Muscle layer of duodenum (tissue), 2 donors: ENCODE measurements around the gene CDC14A.

Source experiments
- H3K27ac ChIP-seq: one replicate; pipeline ENCODE4 v1.7.0; 2013; ENCODE audit warnings: mild to moderate bottlenecking, low read length
- H3K27me3 ChIP-seq: one replicate; pipeline ENCODE4 v1.7.0; 2013; ENCODE audit warnings: low read depth, mild to moderate bottlenecking, control low read depth, low read length
- H3K36me3 ChIP-seq, 2 donors: one replicate each; pipeline ENCODE4 v1.7.0; 2013; ENCODE audit warnings: low read length in 2 of 2, control low read depth in 1 of 2, mild to moderate bottlenecking in 1 of 2; ENCODE audit not compliant: insufficient read depth in 2 of 2, control insufficient read depth in 1 of 2
- H3K4me1 ChIP-seq, 2 donors: one replicate each; pipeline ENCODE4 v1.7.0; 2013; ENCODE audit warnings: low read length in 2 of 2, mild to moderate bottlenecking in 2 of 2, control low read depth in 1 of 2, moderate library complexity in 1 of 2; ENCODE audit not compliant: insufficient read depth in 2 of 2, control insufficient read depth in 1 of 2
- H3K4me3 ChIP-seq, 2 donors: one replicate each; pipeline ENCODE4 v1.7.0; 2013; ENCODE audit warnings: low read length in 2 of 2, low read depth in 1 of 2, mild to moderate bottlenecking in 1 of 2
- H3K9me3 ChIP-seq, 2 donors: one replicate each; pipeline ENCODE4 v1.7.0; 2013; ENCODE audit warnings: low read length in 2 of 2, control low read depth in 1 of 2, mild to moderate bottlenecking in 1 of 2; ENCODE audit not compliant: control insufficient read depth in 1 of 2
- donor health status: healthy.

CDC14A gene

DNA sequence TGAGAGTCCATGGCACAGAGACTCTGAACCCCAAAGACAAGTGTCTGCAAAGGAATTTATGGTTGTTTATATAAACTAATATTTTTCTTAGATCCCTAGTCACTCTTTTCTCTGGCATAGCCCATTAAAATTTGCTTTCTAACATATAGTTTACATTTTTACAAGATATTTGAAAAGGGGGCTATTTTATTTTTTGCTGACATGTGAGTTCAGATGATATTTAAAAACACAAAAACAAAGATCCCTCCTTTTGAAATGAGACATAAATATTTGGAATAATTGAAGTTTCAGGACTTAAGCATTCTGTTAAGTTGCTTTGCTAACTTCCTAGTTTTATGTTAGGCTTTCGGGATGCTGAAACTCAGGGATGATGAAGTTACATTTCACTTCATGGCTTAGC lies 86.1 kb downstream of the CDC14A start:
- no peak overlapping the region for H3K4me3 ChIP-seq
- H3K27ac ChIP-seq: no peak overlapping the region
- H3K4me1 ChIP-seq: peaks cover 0 to 4% of the 10 kb centered on the region in 2 donors
- H3K36me3 ChIP-seq: no peaks in the 10 kb centered on the region
- no peaks in the 10 kb centered on the region for H3K9me3 ChIP-seq
- no peaks in the 10 kb centered on the region for H3K27me3 ChIP-seq

DNA sequence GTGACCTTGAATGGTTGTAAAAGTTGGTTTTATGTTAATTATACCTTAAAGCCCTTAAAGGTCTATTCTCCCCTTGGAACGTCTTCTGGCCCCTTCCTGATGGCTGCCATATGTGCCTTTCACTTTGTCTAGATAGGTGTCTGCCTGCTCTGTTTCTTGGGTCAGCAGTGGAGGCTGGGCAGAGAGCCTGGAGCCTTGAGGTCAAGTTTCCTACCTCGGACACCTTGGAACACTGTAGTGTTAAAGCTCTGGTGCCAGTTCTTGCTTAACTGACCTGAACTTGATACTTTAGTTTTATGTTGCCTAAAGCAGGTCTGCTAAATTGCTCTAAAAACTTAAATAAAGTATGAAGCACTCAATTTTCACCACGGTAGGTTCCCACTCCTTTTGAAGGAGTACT lies 86.5 kb downstream of the CDC14A start:
- Histone ChIP-seq H3K36me3 (no peaks in the 10 kb centered on the region), H3K27ac (no peak overlapping the region), H3K4me3 (no peak overlapping the region), H3K27me3 (no peaks in the 10 kb centered on the region), H3K9me3 (no peaks in the 10 kb centered on the region), H3K4me1 (peaks cover 0 to 7% of the 10 kb centered on the region in 2 donors)

DNA sequence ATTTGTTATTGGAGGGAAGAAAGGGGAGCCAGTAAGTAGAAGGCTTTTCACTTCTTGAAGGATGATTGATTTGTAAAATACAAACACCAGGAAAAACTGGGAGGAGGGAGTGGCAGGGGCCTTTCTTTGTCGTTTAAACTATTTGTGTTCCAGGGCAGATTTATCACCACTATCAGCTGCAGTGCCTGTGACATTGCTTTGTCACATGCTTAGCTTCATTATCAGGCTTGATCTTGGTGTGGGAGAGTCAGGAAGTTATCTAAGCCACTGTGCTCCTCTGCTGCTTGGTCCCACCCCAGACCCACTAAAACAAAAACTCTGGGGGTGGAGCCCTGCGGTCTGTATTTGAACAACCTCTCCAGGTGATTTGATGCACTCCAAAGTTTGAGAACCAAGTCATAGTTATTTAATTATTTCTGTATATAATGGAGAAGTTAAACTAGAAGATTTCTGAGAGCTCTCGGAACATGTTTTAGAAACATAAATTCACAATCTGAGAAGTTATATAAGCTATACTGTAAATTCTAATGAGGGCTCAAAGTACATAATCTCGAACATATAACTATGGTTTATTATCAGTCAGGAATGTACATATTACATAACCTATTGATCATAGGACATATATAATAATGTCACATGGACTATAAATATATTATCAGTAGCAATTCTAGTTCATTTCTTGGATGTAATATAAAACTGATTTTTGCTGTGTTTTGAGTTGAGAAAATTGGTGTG lies 87.9 kb downstream of the CDC14A start:
- Histone ChIP-seq H3K27me3 (no peaks in the 10 kb centered on the region), H3K4me1 (peaks cover 0 to 15% of the 10 kb centered on the region in 2 donors), H3K27ac (no peak overlapping the region), H3K4me3 (no peak overlapping the region), H3K36me3 (no peaks in the 10 kb centered on the region), H3K9me3 (no peaks in the 10 kb centered on the region)

DNA sequence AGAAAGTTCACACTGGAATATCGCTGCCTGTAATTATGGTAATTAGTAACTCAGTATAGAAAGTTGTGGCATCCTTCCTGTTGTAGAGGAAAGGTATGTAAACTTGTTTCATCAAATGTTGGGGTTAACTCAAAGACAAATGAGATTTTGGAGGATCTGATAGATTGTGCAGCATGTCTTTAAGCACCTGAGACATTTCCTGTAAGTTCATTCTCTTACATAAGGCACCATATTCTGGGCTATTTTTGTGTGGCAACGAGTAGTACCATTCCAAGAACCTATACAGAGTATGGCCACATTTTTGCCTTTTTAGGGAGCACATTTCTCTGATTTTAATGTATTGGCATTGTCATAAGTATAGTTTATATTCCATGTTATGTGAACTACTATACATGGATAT lies 88.8 kb downstream of the CDC14A start:
- Histone ChIP-seq H3K9me3 (no peaks in the 10 kb centered on the region), H3K36me3 (no peaks in the 10 kb centered on the region), H3K4me1 (peaks cover 0 to 15% of the 10 kb centered on the region in 2 donors), H3K27ac (no peak overlapping the region), H3K27me3 (no peaks in the 10 kb centered on the region), H3K4me3 (no peak overlapping the region)

DNA sequence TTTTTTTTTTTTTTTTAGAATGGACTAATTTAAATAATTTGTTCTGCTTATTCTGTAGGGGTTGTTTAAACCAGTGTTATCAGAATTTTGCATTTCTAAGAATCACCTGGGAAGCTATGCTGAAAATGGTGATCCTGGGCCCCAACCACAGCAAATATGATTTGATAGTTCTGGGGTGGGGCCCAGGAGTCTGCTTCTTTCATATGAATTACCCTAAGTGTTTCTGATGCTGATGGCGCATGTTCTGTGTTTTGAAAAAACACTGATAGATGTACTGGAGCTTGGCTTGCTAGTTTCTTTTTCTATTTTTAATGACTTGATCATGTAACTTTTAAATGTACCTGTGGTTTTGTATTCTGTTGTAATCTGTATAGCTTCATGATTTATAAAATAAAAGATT lies 89.3 kb downstream of the CDC14A start:
- no peaks in the 10 kb centered on the region for H3K9me3 ChIP-seq
- H3K36me3 ChIP-seq: no peaks in the 10 kb centered on the region
- H3K4me1 ChIP-seq: peaks cover 0 to 15% of the 10 kb centered on the region in 2 donors
- no peak overlapping the region for H3K27ac ChIP-seq
- no peak overlapping the region for H3K4me3 ChIP-seq
- H3K27me3 ChIP-seq: no peaks in the 10 kb centered on the region

DNA sequence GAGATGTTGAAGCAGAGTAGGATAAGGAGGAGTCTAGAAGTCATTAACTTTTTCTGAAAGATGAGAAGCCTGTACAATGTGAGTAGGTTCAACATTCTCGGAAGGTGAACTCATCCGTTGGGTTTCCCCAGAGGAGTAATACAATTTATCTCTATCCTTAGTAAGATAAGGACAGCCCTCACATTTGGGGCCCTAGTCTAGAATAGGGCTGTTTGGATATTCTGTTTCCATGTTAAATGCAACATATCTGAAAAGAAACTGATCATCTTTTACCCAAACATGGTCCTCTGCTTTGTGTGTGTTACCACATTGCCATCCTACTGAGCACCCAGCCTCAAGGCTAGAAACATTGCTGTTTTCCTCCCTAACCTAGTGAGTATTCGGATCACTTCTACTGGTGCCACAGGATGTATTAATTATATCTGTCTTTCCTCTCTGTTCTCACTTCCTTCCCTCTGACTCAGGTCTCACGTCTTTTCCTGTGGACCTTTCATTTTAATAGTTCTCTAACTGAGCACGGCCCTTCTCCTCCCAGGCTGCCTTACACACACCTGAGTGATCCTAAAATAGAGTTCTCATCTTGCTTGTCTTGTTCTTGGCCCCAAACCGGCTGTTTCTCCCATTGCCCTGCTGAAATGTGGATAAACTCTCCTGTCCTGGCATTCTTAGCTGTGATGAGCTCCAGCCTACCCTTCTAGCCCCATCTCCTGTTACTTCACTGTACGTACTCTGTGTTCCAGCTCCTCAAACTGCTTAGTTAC lies 91.7 kb downstream of the CDC14A start:
- Histone ChIP-seq H3K27me3 (no peaks in the 10 kb centered on the region), H3K27ac (peak overlapping the region; percentile 77), H3K9me3 (no peaks in the 10 kb centered on the region), H3K36me3 (no peaks in the 10 kb centered on the region), H3K4me3 (no peak overlapping the region), H3K4me1 (peaks cover 0 to 15% of the 10 kb centered on the region in 2 donors)

DNA sequence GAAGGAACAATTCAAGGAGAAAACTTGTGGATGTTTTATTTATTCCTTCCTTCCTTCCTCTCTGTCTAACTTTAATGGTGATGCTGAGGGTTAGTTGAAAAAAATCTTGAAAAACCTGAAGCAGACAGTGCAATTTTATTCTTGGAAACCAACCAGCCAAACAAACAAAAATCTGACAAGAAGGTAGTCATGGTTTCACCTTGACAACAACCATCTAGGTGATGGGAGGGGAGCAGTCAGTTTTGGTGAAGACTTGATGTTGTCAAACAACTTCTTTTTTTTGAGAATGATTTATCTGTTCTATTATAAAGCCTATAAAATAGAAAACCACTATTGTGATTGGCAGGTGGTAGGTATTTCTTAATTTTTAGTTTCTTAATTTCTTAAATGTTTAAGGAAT lies 93.3 kb downstream of the CDC14A start:
- Histone ChIP-seq H3K36me3 (peaks cover under 1% of the 10 kb centered on the region in 2 donors), H3K27ac (no peak overlapping the region), H3K4me1 (peaks cover 0 to 12% of the 10 kb centered on the region in 2 donors), H3K9me3 (no peaks in the 10 kb centered on the region), H3K4me3 (no peak overlapping the region), H3K27me3 (no peaks in the 10 kb centered on the region)

DNA sequence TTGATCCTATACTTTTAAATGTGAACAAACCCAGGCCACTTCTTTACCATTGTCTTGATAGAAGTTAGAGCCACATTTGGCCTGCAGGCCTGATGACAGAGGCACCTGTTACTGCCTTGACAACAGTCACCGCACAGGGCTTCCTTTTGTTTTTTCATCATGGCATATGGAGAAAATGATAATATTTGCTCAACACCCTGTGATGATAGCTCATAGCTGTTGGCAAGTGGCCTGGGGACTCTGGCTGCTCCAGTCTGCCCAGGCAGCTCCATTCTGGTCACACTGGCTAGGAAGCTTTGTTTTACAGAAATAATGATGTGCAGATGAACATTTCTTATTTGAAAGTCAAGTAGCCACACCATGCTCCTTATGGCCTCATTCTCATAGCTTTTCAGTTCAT lies 96.1 kb downstream of the CDC14A start:
- Histone ChIP-seq H3K27ac (no peak overlapping the region), H3K27me3 (no peaks in the 10 kb centered on the region), H3K9me3 (no peaks in the 10 kb centered on the region), H3K4me3 (no peak overlapping the region), H3K4me1 (peaks cover 0 to 11% of the 10 kb centered on the region in 2 donors), H3K36me3 (peaks cover 5 to 7% of the 10 kb centered on the region in 2 donors)

DNA sequence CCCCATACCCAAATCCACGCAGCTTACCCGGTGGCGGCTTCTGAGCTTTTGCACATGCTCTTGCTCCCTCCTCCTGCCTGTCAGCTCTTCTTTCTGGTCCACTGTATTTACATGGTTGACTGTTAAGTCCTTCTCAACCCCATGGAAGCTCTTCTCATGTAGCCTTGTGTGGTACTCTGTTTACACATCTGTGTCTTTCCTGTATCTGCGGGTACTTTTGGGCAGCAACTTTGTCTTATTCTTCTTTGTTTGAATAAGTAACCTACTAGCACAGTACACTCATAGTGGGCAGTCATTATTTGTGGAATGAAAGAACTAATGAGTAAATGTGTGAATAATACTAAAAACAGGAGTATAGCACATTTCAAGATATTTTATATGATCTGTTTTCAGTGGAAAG lies 97.2 kb downstream of the CDC14A start:
- Histone ChIP-seq H3K27ac (no peak overlapping the region), H3K4me1 (peaks cover 0 to 1% of the 10 kb centered on the region in 2 donors), H3K36me3 (peaks cover 5 to 7% of the 10 kb centered on the region in 2 donors), H3K4me3 (no peak overlapping the region), H3K27me3 (no peaks in the 10 kb centered on the region), H3K9me3 (no peaks in the 10 kb centered on the region)

DNA sequence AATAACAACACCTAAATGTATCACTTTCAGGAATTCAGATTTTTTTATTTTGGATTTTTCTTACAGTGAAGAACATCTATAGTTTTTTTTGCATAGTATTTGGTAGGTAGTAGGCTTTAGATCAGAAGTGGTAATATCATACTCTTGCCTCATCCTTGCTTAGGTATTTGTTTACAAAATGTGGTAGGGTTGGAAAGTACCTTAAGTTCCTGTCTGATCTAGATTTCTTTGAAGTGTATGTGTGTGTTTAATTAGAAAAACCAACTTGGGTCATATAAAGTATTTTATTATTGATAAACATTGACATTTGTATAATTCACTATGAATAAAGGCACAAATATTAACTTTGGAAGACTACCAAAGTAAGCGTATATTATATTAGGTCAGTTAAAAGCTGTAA lies 100.3 kb downstream of the CDC14A start:
- no peaks in the 10 kb centered on the region for H3K4me1 ChIP-seq
- H3K4me3 ChIP-seq: no peak overlapping the region
- H3K27me3 ChIP-seq: no peaks in the 10 kb centered on the region
- H3K36me3 ChIP-seq: peaks cover 5 to 7% of the 10 kb centered on the region in 2 donors
- no peak overlapping the region for H3K27ac ChIP-seq
- no peaks in the 10 kb centered on the region for H3K9me3 ChIP-seq

DNA sequence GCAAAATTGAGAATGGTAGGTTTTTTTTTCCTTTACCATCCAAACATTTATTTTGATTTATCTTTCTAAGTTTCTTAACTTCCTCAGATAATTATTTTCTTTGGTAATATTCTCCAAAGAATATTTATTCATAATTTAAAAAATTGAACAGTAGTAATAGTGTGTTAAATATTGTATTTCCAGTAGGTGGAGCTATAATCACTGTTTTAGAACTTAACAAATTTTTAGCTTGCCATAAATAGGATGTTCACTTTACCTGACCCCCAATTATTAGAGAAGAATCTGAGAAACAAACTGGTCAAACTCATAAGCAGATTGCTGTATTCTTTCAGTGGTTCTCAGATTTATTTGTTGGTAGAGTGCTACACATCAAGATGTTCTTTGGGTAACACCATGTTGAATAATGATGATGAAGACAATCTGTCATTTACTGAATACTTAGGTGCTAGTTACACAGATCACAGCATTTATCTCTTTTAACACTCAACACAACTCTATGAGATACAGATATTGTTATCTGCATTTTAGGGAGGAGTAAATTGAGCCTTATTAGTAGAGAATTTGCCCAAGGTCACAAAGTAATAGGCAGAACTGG lies 103.3 kb downstream of the CDC14A start:
- Histone ChIP-seq H3K27me3 (no peaks in the 10 kb centered on the region), H3K4me1 (peaks cover 0 to 7% of the 10 kb centered on the region in 2 donors), H3K9me3 (no peaks in the 10 kb centered on the region), H3K4me3 (no peak overlapping the region), H3K36me3 (peaks cover 5 to 6% of the 10 kb centered on the region in 2 donors), H3K27ac (no peak overlapping the region)
